ENCODE results near the gene RIMOC1. TPM values are rescaled to one million over a fixed set of nuclear protein-coding genes. Genes with fewer than 3 reads are reported as not detected.

Gene RIMOC1
- total and polyA plus RNA-seq, 2 donors (not counting 1 experiment from before 2014, with no cell fraction given) = 22.5 to 43.6 TPM

DNA sequence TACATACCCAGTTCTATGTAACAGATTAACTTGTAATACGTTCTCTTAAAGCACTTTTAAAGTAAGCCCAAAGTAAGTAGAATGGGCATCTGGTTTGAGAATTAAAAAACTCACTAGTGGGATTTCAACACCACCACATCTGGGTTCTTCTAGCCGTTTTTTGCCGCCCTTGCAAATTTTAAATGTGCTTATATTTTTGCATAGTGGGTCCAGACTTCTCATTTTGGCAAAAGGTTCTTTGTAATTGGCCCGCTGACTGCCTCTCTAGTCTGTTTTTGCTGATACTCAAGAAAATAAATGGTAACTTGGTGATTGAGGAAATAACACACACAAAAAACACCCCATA is 20.4 kb downstream of the RIMOC1 start:
- H4K20me1 ChIP-seq (ENCODE audit: control insufficient read depth, extremely low read depth, insufficient read depth, low read length) = no peaks in the 10 kb centered on the region
- TF ChIP-seq, protein P1, sequence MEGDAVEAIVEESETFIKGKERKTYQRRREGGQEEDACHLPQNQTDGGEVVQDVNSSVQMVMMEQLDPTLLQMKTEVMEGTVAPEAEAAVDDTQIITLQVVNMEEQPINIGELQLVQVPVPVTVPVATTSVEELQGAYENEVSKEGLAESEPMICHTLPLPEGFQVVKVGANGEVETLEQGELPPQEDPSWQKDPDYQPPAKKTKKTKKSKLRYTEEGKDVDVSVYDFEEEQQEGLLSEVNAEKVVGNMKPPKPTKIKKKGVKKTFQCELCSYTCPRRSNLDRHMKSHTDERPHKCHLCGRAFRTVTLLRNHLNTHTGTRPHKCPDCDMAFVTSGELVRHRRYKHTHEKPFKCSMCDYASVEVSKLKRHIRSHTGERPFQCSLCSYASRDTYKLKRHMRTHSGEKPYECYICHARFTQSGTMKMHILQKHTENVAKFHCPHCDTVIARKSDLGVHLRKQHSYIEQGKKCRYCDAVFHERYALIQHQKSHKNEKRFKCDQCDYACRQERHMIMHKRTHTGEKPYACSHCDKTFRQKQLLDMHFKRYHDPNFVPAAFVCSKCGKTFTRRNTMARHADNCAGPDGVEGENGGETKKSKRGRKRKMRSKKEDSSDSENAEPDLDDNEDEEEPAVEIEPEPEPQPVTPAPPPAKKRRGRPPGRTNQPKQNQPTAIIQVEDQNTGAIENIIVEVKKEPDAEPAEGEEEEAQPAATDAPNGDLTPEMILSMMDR (conservative IDR thresholded peaks at IDR 0.05 in 1 of 2, IDR thresholded peaks at IDR 0.05 in 1 of 2; ENCODE audit: low read depth in 1 of 2, low read length in 2 of 2) = no peak
- no peak for TF ChIP-seq EZH2 (IDR thresholded peaks at IDR 0.05; ENCODE audit: low read length, missing control alignments)
- H3K9me3 ChIP-seq (ENCODE audit: control insufficient read depth, insufficient read depth, low read depth, low read length) = no peaks in the 10 kb centered on the region
- H3K36me3 ChIP-seq (ENCODE audit: control insufficient read depth, insufficient read depth, low read length) = peaks cover 2% of the 10 kb centered on the region
- peak overlapping the region; percentile 97 for H2AFZ ChIP-seq (ENCODE audit: low read length)
- peak overlapping the region; percentile 68 to 80 (median 72) for H3K4me3 ChIP-seq (replicated peaks in 1 of 4; ENCODE audit: control extremely low read depth in 1 of 4, insufficient read depth in 1 of 4, low read depth in 3 of 4, low read length in 4 of 4)
- no peaks in the 10 kb centered on the region for H3K79me2 ChIP-seq (ENCODE audit: control insufficient read depth, insufficient read depth, low read length)
- peak overlapping the region; percentile 95 for H3K4me2 ChIP-seq (ENCODE audit: extremely low read depth, insufficient read depth, low read length)
- peaks cover 3% of the 10 kb centered on the region for H3K4me1 ChIP-seq (ENCODE audit: control insufficient read depth, extremely low read depth, insufficient read depth, low read length)
- no peaks in the 10 kb centered on the region for H3K27me3 ChIP-seq (ENCODE audit: control insufficient read depth, insufficient read depth, low read length)
- no peak for DNase-seq (ENCODE audit: low read depth in 2 of 2)
- peak overlapping the region; percentile 93 for H3K27ac ChIP-seq (ENCODE audit: insufficient read depth, low read length)
- peak overlapping the region; percentile 98 for H3K9ac ChIP-seq (ENCODE audit: insufficient read depth, low read length)

- peaks cover under 1% of the 10 kb centered on the region for H3K36me3 ChIP-seq (ENCODE audit: control insufficient read depth, insufficient read depth, low read length)
- H3K9ac ChIP-seq (ENCODE audit: insufficient read depth, low read length) = peak within 1 kb of the TSS; percentile 98
- H3K4me2 ChIP-seq (ENCODE audit: extremely low read depth, insufficient read depth, low read length) = peak within 1 kb of the TSS; percentile 96
- H3K4me3 ChIP-seq (replicated peaks in 1 of 4; ENCODE audit: control extremely low read depth in 1 of 4, insufficient read depth in 1 of 4, low read depth in 3 of 4, low read length in 4 of 4) = peak within 1 kb of the TSS; percentile 68 to 82 (median 76)
- no peaks in the 10 kb centered on the region for H4K20me1 ChIP-seq (ENCODE audit: control insufficient read depth, extremely low read depth, insufficient read depth, low read length)
- H3K79me2 ChIP-seq (ENCODE audit: control insufficient read depth, insufficient read depth, low read length) = no peaks in the 10 kb centered on the region
- peak within 1 kb of the TSS; percentile 97 for H2AFZ ChIP-seq (ENCODE audit: low read length)
- peak; percentile 82 to 84 for DNase-seq (ENCODE audit: low read depth in 2 of 2)
- peaks cover 3% of the 10 kb centered on the region for H3K4me1 ChIP-seq (ENCODE audit: control insufficient read depth, extremely low read depth, insufficient read depth, low read length)
- H3K27me3 ChIP-seq (ENCODE audit: control insufficient read depth, insufficient read depth, low read length) = no peaks in the 10 kb centered on the region
- H3K27ac ChIP-seq (ENCODE audit: insufficient read depth, low read length) = peak within 1 kb of the TSS; percentile 93
- H3K9me3 ChIP-seq (ENCODE audit: control insufficient read depth, insufficient read depth, low read depth, low read length) = no peaks in the 10 kb centered on the region
- TF ChIP-seq EZH2 (IDR thresholded peaks at IDR 0.05; ENCODE audit: low read length, missing control alignments) = no peak
- TF ChIP-seq, protein P1 (conservative IDR thresholded peaks at IDR 0.05 in 1 of 2, IDR thresholded peaks at IDR 0.05 in 1 of 2; ENCODE audit: low read depth in 1 of 2, low read length in 2 of 2) = peak; percentile 50 to 63
These were observed 20.9 kb downstream of the RIMOC1 start, which contains the start of gene FBXO4 for GRCh38 chr5:41924872-41925554. FBXO4 (plus strand) TSS chr5:41925281; CDS start chr5:41925310, 29 bp downstream.

GRCh38 chr5:41925555-41925951 is 21.4 kb downstream of the RIMOC1 start:
- TF ChIP-seq, protein P1 (conservative IDR thresholded peaks at IDR 0.05 in 1 of 2, IDR thresholded peaks at IDR 0.05 in 1 of 2; ENCODE audit: low read depth in 1 of 2, low read length in 2 of 2) = no peak
- TF ChIP-seq EZH2 (IDR thresholded peaks at IDR 0.05; ENCODE audit: low read length, missing control alignments) = no peak
- Histone ChIP-seq H3K4me3 (replicated peaks in 1 of 4; ENCODE audit: control extremely low read depth in 1 of 4, insufficient read depth in 1 of 4, low read depth in 3 of 4, low read length in 4 of 4) (peak overlapping the region; percentile 68 to 82 (median 76)), H3K4me1 (ENCODE audit: control insufficient read depth, extremely low read depth, insufficient read depth, low read length) (peaks cover 3% of the 10 kb centered on the region), H4K20me1 (ENCODE audit: control insufficient read depth, extremely low read depth, insufficient read depth, low read length) (no peaks in the 10 kb centered on the region), H3K27me3 (ENCODE audit: control insufficient read depth, insufficient read depth, low read length) (no peaks in the 10 kb centered on the region), H3K4me2 (ENCODE audit: extremely low read depth, insufficient read depth, low read length) (peak overlapping the region; percentile 96), H3K79me2 (ENCODE audit: control insufficient read depth, insufficient read depth, low read length) (no peaks in the 10 kb centered on the region), H3K27ac (ENCODE audit: insufficient read depth, low read length) (peak overlapping the region; percentile 93), H3K9me3 (ENCODE audit: control insufficient read depth, insufficient read depth, low read depth, low read length) (no peaks in the 10 kb centered on the region), H3K9ac (ENCODE audit: insufficient read depth, low read length) (peak overlapping the region; percentile 98), H2AFZ (ENCODE audit: low read length) (peak overlapping the region; percentile 97), H3K36me3 (ENCODE audit: control insufficient read depth, insufficient read depth, low read length) (no peaks in the 10 kb centered on the region)
- peak; percentile 42 to 46 for DNase-seq (ENCODE audit: low read depth in 2 of 2)
